ENCODE measurements around the gene ATXN7.

The ATXN7 gene

DNA sequence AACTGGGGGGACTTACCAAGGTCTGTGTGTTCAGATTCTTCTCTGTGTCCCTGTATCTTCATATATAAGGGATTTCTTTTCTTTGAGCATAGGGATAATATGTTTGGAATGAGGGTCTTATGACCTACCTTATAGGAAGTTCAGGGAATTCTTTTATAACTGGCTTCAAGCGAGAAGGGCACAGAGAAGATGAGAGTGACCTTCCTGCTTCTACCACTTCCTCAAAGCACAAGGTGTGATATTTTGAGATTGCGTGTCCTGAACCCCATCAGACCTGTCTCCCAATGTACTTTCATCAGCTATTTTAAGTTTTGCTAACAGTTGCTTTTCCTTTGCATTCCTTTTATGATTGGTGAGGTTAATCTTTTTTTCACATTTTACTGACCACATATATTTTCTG lies 162.7 kb downstream of the ATXN7 start:
- DNase-seq = no peak

DNA sequence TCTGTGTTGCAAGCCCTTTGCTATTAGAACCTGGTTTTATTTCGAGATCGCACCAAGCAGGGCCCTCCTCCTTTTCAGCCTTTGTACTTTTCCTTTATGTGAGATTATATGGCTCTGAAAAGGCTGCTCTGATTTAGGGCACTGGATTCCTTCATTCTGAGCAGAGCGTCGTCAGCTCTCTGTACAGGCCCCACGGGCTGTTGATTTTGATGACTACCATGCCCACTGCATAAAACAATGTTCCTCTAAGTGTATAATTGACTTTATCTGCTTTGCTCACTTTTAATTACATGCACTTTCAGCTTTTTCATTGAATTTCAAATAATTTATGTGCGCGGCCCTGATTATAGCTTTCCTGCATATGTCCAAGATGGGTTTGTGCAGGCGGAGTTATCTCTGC lies 164.0 kb downstream of the ATXN7 start:
- peak; percentile 3 for DNase-seq

DNA sequence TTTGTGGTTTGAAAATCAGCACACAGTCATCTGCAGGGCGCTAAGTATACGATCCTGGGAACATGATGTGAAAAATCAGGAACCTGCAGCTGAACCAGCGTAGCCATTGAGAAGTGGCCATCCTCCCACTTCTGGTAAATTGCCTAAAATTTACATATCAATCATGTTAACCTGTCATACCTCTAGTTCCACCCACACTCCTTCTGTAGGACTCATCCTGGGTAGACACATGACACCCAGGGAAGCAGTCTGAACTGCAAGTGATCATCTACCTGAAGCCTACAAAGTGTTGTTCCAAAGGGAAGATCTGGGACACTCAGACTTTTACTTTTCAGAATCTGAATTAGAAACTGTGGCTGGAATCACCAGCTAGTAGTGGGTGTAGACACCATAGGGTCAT lies 165.1 kb downstream of the ATXN7 start:
- DNase-seq = no peak

DNA sequence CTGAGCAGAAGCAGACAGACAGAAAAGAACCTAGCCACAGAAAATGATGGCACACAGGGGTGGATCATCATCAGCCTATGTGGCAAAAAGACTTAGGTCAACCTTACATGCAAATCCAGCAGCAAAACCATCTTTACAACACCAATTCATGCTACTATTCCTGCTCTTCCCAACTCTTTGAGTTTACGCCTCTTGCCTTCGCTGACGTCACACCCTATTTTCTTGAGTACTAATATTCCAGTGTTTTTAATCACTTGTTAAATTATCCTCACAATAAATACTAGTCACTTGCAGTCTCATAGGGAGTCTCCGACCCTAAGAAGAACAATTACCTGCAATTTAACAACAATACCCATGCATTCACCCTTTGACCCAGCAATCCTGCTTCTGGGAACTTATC lies 165.6 kb downstream of the ATXN7 start:
- DNase-seq = no peak

DNA sequence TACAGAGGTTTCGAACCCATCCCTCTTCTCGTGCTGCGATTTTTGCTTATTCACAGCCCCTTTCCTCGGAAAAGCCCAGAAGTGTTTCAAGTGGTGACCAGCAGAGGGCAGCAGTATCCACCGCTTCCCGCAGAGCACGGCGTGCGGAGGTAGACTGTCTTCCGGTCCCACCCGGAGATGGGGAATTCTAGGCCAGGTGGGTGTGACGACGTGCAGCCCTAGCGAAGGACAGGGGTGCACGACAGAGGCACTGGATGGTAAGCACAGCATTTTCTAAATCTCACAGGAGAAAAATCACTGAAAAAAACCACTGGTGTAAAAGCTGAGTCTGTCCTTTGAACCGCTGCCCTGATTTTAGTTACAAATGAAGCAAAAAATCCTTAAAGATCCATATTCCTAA lies 167.1 kb downstream of the ATXN7 start:
- peak; percentile 74 for DNase-seq

DNA sequence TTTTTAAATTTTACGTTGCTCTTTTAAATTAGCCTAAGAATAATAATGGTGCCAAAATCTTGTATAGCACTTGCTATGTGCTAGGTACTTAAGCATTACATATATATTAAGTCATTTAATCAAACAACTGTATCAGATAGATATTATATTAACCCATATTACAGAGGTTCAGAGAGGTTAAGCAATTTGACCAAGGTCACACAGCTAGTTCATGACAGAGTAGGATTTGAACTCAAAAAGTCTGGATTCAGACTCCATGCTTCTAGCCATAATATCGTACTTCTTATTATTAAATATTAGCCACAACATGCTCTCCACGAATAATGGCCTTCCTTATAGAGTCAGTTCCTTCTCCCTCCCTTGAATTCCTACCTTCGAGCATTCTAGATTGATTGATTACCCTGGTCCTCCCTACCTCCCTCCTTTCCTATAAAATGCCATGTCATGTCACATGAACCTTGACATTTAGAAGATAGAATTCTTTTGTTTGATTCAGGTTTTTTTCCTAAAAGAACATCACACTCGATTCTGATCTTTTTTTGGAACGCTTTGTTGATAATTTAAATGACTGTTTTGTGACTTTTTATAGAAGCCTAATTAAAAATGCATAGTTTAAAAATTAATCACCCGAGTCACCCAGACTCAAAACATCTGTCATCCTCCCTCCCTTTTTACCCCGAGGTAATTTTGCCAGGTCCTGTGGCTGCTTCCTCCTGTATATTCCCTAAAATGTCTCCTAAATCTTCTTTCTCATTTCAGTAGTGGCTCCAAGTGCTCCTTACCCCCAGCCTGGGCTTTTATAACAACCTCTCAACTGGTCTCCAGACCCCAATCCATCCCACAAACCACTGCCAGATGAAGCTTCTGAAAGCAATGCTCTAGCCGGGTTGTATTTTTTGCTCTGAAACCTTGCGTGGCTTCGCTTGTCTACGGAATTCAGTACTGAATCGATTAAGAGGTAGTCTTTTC lies 168.2 kb downstream of the ATXN7 start:
- no peak for DNase-seq

DNA sequence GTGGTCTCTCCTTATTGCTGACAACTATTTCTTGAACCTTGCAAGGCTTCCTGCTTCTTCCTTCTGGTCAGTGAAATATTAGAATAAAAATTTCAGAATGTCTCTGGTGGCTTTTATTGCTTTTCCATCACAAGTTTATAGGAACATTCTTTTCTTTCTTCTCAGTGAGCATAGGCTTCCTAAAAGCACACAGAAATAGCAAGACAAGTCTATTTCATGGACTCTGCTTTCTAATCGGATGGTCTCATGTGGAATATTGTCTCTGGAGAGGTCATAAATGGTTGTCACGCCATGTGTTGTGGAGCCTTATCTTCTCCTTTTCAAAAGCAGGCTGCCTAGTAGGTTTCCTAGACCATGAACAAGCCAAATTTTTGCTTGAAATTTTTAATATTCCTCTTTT lies 169.4 kb downstream of the ATXN7 start:
- DNase-seq = no peak

DNA sequence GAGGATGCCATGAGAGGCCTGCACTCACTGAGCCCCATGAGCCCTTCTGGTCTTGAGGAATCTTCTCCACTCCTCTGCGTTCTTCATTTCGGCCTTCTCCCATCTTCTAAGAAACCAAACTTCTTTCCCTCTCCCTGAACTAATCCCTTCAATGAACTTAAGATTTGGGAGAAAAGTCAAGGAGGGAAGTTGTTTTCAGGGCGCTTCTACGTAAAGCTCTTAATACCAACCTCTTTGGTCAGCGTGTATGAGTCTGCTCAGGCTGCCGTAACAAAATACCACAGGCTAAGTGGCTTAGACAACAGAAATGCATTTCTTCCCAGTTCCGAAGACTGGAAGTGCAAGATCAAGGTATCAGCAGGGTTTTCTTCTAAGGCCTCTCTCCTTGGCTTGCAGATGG lies 173.4 kb downstream of the ATXN7 start:
- no peak for DNase-seq

DNA sequence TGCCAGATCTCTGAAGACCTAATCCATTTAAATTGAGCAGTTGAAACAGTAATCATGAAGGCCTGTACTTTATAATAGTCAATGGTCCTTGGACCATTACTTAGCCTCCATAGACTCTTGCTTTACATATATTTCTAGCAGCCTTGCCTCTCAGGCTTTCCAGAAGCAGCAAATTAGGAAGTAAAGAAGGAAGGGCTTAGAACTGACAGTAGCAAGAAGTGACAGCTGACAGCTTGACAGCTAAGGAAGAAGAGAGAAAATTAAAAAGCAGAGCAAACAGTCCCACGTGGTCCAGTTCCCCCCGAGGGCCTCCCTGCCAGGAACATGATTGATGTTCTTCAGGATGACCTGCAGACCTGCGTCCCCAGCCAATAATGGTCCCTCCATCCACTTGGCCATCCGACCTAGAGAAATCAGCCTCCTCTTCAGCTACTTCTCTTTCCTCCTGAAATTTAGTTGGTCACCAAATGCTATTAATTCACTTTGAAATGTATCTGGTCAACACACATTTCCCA lies 174.6 kb downstream of the ATXN7 start:
- DNase-seq = peak; percentile 24

DNA sequence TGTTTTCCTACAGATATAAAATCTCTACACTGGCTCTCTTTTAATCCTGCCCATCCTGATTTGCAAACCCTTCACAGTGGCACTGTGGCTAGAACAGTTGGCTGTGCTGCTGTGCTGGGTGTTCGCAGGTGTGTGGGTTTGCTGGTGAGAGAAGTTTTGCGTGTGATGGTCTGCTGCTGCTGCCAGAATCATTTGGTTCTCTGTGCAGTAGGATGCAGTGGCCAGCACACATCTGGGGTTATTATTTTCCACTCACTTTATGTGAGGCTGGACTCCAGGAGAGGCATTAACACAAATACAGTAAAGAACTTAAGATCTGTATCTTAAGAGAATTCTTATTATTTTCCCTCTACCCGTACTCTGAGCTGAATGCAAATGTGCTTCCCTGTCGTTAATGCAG lies 175.7 kb downstream of the ATXN7 start:
- DNase-seq = no peak

DNA sequence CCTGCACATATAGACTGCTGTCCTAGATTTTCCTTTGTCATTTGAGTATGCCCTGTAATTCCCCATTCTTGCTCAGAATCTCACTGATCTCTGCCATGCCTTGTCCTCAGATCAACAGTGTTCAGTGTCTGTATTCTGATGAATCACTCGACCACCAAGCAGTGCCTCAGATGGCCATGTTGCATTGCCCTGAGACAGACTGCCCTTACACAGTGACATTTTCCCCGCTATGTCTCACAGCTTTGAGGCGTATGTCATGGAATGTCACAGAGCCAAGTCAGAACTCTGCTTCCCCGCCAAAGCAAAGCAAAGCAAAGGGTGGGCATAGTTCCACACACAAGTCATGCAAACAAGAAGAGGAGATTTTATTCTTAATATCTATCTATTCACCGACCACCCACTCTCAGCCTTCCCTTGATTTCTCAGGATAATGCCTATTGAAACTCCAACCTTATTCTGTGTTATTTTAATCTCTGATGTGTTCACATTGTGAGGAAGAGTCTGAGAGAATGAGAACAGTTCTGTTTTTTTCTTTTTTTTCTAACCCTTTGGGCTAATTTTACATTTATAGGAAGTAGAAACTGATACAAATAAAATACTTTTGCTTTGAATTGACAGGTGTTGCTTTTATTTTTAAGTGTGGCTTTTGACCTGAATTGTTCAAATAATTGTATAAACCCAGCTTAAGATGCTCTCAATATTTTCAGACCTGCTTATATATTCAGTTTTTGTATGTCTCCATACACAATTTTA lies 176.5 kb downstream of the ATXN7 start:
- DNase-seq = no peak

DNA sequence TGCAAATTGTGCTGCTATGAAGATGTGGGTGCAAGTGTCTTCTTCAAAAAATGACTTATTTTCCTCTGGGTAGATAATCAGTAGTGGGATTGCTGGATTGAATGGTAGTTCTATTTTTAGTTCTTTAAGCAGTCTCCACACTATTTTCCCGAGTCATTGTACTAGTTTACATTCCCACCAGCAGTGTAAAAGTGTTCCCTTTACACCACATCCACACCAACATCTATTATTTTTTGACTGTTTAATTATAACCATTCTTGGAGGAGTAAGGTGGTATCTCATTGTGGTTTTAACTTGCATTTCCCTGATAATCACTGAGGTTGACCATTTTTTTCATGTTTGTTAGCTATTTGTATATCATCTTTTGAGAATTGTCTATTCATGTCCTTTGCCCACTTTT lies 179.3 kb downstream of the ATXN7 start:
- DNase-seq = no peak

DNA sequence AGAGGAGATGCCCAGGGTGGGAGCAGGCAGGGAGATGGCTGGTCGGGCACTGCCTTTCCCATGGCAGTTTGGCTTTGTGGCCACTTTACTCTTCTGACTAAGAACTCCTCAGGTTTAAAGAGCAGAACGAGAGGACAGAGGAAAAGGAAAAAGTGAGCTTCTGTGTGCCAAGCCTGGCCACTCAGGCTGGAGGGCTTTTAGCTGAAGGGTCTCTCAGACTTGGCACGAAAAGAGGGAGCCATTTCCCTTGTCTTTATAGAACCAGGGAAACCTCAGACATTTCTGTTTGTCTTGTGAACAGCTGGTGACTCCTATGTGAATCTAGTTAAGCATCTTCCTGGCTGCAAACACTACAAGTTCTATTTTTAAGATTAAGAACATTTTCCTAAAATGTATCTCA lies 182.9 kb downstream of the ATXN7 start:
- DNase-seq = no peak

DNA sequence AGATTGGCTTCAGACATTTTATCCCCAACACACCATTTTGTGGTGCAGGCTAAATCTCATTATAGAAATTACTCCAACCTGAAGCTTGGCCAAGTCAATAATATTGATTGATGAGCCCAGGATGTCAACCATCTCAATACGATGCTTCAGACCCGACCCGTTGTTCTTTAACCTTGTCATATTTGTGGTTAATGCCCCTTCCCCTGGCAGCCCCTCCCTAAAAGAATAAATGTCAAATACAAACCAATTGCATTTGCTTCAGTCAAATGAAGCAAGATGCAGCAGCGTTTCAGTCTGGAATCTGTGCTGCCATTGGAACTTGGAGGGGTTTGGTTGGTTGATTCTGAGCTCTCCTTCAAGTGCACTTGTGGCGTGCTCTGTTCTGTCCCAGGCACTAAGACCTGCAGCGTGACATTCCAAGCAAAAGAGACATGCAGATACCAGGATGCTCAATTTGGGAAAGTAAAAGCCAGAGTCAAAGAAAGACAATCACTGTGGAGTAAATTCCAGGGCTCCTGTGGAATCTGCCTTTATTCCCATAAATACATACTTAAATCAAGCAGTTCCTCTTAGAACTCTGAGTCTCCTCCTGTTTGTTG lies 183.4 kb downstream of the ATXN7 start:
- DNase-seq = no peak

DNA sequence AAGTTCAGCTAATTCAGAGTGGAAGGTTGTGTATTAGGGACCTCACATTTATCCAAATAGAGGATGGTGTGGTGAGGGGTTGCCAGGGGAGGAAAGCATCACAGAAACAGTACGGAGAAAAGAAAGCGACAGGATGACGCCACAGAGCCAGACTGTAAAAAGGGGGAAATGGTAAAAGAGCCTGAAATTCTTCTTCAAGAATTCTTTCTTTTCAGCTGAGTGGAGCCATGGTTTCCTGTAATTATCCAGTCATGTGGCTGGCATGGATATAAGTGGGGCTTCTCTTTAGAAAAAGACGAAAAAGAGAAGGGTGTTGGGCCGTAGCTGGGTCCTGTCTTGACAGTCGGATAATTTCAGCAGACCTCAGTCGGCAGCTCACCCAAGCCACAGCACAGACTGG lies 184.1 kb downstream of the ATXN7 start:
- no peak for DNase-seq

DNA sequence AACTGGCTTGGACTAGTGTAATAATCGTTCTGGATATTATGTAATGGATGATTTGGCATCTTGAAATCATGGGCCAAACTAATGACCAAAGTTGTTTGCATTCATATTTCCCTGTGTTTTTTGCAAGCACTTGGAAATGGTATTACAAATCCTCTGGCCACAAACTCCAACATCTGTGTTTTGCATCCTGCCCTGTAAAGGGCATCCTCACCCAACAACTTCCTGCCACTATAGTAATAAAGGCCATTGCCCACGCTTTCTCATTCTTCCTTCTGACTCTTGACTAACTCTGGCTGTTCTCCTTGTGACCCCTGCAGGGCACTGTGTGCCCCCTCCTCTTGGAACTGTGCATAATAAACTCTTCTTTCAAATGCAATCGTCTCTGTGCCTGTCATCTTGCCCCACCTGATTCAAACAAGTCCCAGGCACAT lies 185.0 kb downstream of the ATXN7 start:
- DNase-seq = no peak

DNA sequence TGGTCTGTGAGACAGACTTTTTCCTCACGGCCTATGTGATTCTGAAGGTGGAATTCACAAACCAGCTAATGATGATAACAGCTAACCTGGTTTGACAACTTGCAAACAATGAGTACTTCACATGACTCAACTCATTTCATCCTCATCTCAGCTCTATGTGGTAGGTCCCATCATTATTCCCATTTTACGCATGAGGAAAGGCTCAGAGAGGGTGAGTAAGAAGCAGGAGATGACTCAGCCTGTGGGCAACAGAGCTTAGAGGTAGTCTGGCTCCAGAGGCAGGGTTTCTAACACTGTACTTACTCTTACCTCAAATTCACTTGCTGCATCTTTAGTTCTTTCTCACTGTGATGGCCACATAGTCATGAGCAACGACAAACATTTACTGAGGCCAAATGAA lies 185.5 kb downstream of the ATXN7 start:
- no peak for DNase-seq

DNA sequence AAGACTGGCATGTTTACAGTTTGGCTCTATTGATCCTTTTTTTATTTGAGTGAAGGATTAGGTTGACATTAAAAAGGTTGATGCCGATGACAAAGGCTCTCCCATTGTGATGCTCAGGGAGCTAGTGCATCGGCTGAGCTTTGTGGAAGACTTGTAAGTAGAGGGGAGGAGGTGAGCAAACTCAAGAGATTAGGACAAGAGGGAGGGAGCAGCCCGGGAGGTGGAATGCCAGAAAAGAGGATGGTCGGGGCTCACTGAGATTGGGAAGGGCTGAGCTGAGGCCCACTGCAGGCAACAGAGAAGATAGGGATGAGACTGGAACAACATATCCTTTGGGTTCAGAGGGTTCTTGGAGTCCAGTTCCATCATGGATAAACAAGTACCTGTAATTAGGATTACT lies 186.2 kb downstream of the ATXN7 start:
- no peak for DNase-seq

All from NCI-H146 (cell line).